DMS79 (cell line): ENCODE measurements around the gene ACACB.

Source experiments
- DNase-seq: peaks from one replicate; lab custom pipeline; 2025; lab: John Stamatoyannopoulos, UW

ACACB gene

DNA sequence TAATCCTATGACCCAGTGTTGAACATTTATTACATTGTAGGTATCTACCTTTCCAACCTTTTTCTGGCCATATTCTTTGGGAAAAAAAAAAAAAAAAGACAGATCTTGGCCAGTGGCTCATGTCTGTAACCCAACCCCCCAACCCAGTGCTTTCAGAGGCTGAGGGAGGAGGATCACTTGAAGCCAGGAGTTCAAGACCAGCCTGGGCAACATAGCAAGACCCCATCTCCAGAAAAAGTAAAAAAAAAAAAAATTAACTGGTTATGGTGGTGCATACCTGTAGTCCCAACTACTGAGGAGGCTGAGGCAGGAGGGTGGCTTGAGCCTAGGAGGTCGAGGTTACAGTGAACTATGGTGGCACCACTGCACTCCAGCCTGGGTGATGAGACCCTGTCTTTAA is 58.1 kb downstream of the ACACB start:
- no peak for DNase-seq

DNA sequence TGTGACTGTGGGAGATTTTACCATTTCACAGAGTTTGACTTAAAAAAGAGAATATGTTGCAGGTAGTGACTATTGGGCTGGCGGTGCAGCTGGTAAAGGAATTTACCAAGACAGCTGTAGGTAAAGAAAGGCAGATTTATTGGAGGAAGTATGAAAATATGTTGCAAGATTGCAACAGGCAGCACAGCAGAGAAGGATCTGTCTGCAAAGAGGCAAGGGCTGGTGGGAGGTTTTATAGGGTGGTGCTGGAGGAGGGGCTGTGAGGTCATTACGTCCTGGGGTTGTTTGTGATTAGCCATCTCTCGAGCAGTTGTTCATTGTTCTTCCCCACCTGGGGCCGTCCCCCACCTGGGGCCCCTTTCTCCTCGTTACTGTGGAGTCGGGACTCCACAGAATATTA is 62.1 kb downstream of the ACACB start:
- DNase-seq = no peak

DNA sequence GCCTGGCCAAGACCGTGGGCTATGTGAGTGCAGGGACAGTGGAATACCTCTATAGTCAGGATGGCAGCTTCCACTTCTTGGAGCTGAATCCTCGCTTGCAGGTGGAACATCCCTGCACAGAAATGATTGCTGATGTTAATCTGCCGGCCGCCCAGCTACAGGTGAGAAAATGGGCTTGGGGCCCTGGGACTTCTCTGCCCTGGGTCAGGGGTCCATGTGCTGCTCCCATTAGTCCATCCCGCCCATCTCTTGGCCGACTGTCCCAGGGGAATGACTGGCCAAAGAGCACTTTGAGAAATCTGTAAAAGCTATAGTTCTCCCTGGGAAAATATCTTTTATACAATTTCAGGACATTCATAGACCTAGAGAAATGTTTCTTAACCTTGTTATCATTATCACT is 63.5 kb downstream of the ACACB start:
- DNase-seq = no peak

DNA sequence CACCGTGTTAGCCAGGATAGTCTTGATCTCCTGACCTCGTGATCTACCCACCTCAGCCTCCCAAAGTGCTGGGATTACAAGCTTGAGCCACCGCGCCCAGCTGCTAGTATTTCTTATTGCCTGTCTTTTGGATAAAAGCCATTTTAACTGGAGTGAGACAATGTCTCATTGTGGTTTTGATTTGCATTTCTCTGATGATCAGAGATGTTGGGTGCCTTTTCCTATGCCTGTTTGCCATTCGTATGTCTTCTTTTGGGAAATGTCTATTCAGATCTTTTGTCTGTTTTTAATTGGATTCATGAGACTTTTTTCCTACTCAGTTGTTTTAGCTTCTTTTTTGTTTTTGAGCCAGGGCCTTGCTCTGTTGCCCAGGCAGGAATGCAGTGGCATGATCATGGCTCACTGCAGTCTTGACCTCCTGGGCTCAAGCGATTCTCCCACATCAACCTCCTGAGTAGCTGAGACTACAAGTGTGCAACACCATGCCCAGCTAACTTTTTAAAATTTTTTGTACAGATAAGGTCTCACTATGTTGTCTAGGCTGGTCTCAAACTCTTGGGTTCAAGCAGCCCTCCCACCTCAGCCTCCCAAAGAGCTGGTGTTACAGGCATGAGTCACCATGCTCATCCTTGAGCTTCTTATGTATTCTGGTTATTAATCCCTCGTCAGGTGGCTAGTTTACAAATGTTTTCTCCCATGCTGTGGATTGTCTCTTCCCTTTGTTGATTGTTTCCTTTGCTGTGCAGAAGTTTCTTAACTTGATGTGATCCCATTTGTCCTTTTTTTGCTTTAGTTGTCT is 65.9 kb downstream of the ACACB start:
- DNase-seq = no peak

DNA sequence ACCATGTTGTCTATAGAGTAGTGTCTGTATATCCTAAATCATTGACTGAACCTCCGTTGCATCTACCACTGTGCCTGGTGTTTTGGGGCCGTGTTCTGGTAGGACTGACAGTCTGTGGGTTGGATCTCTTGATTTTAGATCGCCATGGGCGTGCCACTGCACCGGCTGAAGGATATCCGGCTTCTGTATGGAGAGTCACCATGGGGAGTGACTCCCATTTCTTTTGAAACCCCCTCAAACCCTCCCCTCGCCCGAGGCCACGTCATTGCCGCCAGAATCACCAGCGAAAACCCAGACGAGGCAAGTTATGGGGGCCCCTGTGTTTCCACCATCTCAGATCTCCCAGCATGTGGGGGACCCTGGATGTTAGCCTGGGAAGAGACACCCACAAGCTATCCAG is 69.1 kb downstream of the ACACB start:
- DNase-seq = no peak

DNA sequence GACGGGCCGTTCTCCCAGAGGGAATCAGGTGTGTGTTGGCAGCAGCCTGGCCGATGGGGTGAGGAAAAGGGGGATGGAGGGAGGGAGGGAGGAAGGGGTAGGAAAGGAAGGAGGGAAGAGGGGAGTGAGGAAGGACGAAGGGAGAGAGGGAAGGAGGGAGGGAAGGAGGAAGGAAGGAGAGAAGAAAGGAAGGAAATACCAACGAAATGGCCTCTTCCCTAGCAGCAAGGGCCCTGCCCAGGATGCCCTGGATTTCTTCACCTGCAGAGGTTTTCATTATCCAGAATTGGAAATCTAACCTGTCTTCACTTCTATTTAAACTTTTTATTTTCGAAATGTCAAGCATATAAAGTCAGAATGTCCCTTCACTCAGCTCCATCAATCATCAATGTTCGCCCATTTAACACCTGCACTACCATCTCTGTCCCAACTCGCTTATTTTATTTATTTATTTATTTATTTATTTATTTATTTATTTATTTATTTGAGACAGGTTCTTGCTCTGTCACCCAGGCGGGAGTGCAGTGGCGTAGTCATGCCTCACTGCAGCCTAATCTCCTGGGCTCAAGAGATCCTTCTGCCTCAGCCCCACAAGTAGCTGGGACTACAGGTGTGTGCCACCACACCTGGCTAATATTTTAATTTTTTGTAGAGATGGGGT is 70.7 kb downstream of the ACACB start:
- no peak for DNase-seq

DNA sequence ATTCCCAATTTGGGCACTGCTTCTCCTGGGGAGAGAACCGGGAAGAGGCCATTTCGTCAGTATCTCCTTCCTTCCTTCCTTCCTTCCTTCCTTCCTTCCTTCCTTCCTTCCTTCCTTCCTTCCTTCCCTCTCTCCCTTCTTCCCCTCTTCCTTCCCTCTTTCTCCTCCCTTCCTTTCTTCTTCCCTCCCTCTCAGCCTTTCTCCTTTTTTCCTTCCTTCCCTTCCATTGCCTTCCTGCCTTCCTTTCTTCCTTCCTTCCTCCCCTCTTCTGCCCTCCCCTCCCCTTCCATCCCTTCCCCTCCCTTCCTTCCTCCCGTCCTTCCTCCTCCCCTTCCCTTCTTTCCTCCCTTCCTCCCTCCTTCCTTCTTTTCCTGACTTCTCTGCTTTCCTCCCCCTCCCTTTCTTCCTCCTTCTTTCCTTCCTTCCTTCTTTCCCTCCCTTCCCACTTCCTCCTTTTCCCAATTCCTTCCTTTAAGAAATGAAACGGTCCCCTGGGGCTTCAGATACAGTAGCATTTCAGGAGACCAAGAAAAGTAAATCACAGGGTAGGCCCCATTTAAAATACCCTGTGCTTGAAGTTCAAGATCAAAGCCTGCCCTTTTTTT is 71.8 kb downstream of the ACACB start:
- DNase-seq = no peak

DNA sequence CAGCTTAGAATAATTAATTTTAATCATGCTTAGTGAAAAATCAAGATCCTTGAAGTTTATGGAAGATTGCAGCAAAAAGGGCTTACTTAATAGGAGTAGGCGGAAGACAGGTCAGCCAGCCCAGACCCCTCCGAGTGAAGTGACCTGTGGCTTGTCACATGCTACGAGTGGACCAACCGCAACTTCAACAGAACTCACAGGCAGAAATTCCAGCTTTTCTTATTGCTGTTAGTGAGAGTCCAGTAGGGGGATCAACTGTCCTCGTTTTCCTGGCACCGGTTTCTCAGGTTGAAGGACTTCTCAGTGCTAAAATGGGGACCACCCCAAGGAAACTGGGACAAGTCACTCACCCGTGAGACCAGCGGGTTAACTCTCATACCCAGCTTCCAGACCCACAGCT is 72.9 kb downstream of the ACACB start:
- no peak for DNase-seq

DNA sequence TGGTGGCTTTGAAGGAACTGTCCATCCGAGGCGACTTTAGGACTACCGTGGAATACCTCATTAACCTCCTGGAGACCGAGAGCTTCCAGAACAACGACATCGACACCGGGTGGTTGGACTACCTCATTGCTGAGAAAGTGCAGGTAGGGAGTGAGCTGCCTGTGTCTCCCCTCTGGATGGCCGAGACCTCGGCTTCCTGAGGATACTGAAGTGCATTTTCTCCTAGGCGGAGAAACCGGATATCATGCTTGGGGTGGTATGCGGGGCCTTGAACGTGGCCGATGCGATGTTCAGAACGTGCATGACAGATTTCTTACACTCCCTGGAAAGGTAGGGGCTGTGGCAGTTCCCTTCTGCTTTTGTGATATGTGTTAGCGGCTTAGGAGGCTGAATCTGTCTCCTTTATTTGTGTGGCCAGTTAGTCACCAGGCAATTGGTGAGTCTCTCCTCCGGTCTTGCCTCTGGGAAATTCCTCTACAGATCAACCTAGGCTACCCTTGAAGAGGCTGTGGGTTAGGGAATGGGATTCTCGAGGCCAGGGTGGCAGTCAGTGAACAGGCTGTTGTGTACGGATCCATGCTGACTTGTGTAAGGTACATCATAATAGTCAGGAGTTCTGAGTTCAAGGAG is 75.3 kb downstream of the ACACB start:
- no peak for DNase-seq

DNA sequence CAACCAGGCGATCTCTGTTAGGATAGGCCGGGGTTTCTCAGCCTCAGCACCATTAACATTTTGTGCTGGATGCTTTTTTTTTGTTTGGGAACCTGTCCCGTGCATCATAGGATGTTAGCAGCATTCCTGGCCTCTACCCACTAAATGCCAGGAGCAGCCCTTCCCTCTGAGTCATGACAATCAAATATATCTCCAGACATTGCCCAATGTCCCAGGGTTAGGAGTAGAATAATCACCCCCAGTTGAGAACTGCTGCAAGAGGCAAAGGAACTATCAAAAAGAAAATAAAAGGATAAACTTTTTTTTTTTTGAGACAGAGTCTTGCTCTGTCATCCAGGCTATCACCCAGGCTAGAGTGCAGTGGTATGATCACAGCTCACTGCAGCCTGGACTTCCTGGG is 76.0 kb downstream of the ACACB start:
- no peak for DNase-seq

DNA sequence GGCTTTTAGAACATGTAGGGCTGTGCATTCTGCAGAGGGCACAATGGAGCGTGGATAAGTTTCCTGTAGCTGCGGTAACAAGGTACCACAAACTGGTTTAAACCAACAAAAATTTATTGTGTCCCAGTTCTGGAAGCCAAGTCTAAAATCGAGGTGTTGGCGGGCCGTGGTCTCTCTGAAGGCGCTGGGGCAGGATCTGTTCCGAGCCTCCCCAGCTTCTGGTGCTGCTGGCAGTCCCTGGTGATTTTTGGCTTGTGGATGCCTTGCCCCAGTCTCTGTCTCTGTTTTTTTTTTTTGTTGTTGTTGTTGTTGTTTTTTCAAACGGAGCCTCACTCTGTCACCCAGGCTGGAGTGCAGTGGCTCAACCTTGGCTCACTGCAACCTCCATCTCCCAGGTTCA is 77.5 kb downstream of the ACACB start:
- no peak for DNase-seq

DNA sequence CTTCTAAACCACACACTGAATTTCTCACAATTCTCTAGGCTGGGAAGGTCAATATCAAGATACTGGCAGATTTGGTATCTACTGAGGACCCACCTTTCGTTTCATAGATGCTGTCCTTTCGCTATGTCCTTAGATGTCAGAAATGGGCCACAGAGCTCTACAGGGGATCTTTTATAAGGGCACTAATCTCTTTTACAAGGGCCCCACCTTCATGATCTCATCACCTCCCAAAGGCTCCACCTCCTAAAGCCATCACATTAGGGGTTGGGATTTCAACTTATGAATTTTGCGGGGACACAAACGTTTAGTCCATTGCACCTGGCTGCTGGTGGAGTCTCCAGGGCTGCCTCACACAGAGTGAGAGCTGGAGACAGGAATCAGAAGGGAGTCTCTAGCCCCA is 79.9 kb downstream of the ACACB start:
- DNase-seq = no peak

DNA sequence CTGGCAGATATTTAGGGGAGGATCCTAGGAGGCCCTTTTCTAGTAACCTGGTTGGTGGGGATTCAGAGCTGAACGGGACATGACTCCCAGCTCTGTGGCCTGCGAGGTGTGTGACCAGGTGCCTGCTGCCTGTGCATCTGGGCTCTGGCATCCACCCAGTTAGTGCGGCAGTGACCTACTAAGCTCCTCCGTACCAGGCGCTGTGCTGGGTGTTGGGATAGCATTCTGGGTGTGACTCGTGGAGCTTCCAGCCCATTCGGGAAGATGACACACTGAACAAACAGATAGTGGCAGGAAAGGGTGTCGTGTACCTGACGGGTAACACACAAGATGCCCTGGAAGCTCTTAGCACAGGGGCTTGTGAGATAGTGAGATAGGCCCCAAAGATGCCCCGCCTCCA is 80.9 kb downstream of the ACACB start:
- DNase-seq = no peak

DNA sequence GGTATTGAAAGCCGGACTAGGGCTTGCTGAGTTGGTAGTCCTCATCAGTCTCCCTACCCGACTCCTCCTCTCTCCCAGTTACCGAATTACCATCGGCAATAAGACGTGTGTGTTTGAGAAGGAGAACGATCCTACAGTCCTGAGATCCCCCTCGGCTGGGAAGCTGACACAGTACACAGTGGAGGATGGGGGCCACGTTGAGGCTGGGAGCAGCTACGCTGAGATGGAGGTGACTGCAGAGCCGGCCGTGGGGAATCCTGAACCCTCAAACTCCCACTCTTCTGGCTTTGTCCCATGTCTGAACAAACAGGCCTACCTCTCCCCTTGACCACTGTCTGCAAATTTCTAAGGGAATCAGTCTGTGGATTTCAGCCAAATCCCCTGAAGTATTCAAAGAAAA is 82.9 kb downstream of the ACACB start:
- DNase-seq = no peak

DNA sequence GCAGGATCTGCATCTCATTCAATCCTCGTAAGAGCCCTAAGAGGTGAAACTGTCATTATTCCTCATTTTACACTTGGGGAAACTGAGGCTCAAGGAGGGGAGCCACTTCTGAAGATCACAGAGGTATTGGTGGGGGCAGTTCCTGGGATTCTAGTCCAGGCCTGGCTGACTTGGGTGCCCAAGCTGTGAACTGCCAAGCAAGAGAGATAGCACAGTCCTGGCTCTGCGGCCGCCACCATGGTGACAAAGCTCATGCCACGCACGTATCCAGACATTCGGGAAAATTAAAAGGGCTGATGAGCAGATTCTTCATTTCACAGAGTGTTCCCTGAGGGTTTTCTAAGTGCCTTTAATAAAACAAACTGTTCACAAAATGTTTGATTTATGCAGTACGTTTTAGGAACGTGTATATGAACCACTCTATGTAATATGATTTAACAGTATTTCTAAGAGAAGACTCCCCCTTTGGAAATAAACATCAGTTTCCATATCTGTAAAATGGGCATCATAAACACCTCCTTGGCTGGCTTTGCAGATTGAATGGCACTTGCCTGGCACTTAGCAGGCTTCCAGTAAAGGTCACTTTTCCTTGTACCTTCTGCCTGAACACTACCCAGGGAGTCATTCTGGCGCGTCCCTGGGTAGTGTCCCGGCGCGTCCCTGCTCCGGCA is 84.6 kb downstream of the ACACB start:
- no peak for DNase-seq

DNA sequence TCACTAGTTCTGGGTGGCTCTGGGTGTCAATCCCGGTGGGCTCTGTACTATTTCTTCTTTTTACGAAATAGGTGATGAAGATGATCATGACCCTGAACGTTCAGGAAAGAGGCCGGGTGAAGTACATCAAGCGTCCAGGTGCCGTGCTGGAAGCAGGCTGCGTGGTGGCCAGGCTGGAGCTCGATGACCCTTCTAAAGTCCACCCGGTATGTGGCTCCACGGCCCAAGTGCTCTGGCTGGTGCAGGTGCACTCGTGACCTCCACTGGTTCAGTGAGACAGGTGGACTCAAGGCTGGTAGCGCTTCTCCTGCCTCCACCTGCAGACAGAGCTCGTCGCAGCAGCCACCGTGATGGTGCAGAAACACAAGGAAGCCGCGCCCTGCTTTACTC is 85.1 kb downstream of the ACACB start:
- DNase-seq = no peak

DNA sequence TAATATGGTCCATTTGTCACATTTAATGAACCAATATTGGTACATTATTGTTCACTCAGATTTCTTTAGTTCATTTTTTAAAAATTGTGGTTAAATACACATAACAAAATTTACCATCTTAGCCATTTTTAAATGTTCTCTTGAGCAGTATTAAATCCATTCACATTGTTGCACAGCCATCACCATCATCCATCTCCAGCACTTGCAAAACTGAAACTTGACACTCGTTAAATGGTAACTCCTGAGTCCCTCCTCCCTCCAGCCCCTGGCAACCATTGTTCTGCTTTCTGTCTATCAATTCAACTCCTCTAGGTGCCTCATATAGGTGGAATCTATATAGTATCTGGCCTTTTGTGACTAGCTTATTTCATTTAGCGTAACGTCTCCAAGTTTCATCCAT is 86.4 kb downstream of the ACACB start:
- DNase-seq = no peak

DNA sequence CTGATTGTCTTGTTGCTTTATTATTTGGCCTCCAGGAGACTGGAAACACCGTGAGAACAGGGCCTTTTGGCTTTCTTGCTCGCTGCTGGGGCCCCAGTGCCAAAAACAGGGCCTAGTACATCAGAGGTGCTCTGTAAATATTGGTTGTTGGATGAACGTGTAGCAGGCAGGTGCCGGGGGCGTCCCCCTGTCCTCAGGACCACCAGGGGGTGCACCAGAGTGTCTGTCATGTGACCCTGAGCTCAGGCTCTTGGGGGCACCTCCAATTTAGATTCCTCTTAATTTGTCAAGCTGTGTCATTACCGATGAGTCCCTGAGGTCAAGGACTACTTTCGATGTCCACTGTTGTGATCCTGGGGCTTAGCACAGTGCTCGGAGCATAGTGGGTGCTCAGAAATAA is 87.1 kb downstream of the ACACB start:
- DNase-seq = no peak

DNA sequence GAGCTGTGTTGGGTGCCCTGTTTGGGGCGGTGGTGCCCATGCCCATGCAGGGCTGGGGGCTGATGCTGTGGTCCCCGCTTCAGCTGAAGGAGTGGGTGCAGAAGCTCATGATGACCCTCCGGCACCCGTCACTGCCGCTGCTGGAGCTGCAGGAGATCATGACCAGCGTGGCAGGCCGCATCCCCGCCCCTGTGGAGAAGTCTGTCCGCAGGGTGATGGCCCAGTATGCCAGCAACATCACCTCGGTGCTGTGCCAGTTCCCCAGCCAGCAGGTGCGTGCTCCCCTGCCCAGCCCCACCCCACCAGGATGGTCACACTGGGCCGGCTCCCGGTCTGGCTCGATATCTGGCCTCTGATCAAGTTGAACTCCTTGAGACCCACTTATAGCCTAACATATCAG is 92.7 kb downstream of the ACACB start:
- no peak for DNase-seq

DNA sequence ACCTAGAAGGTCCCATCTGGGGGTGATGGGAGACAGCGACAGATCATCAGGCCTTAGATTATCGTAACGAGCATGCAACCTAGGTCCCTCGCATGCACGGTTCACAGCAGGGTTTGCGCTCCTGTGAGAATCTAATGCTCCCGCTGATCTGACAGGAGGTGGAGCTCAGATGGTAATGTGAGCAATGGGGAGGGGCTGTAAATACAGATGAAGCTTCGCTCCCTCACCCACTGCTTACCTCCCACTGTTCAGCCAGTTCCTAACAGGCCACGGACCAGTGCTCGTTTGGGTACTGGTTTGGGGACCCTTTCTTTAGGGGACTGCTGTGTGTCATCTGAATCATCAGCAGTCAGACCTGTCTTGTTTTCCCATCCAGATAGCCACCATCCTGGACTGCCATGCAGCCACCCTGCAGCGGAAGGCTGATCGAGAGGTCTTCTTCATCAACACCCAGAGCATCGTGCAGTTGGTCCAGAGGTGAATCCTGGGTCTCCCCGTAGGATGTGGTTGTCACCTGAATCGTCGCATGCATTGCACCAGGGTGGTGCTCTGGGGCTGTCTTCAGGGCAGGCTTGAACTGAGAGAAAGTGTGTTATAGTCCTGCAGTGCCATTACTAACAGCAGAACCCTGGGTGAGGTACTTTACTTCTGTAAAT is 96.2 kb downstream of the ACACB start:
- no peak for DNase-seq

DNA sequence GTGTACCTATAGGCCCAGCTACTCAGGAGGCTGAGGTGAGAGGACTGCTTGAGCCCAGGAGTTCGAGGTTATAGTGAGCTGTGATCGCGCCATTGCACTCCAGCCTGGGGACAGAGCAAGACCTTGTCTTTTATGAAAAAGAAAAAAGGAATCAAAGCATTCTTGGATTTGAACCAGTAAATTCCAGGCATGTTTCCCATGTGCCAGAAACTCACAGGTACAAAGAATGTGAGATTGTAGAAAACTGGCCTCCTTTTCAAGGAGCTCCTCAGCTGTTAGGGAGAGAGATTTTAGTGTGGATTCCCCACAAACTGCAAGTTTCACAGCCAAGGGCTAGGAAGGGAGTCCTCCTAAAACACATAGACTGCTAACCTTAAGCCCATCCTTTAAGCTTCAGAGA is 97.7 kb downstream of the ACACB start:
- no peak for DNase-seq

DNA sequence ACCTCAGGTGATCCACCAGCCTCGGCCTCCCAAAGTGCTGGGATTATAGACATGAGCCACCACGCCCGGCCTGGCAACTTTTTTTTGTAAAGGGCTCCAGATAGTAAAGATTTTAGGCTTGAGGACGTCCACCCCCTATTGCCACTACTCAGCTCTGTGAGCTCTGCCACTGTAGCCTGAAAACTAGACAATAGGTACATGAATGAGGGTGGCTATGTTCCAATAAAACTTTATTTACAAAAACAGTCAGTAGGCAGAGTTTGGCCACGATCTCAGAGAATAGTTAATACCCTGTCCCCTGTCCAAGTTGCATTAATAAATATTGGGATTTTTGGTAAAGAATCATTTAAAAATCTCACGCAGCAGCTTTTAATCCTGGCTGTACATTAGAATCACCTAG is 102.6 kb downstream of the ACACB start:
- DNase-seq = no peak
